ENCODE data around the gene PTCRA.
A peak's percentile ranks its signal among the peaks of the same experiment; 100 is the strongest.

Gene PTCRA

DNA sequence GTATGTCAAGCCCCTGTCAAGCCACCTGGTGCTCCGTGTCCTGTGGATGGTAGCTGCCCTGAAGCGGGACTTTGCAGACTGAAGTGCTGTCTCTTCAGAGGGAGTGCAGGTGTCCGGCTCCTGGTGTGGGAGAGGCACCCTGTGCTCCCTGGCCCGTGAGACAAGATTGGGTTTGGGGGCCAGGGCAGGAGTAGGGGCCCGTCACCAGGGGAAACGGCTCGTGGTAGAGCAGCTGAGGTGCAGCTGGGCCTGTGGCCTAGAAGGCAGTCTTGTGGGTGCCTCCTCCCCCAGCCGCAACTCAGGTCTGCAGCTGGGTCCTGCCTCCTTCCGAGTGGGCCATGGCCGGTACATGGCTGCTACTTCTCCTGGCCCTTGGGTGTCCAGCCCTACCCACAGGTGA is at the start of gene PTCRA:
TSS of gene PTCRA (plus strand) at position 322 of the 400 bp plus-strand sequence. CDS start at position 339, 17 bp downstream.
- H3K4me1 ChIP-seq = no peaks in the 10 kb centered on the region
- H3K27ac ChIP-seq = no peak within 1 kb of the TSS
- H3K9me3 ChIP-seq (ENCODE audit: control insufficient read depth, low read length) = no peaks in the 10 kb centered on the region
- no peaks in the 10 kb centered on the region for H3K79me2 ChIP-seq
- TF ChIP-seq, protein P1, sequence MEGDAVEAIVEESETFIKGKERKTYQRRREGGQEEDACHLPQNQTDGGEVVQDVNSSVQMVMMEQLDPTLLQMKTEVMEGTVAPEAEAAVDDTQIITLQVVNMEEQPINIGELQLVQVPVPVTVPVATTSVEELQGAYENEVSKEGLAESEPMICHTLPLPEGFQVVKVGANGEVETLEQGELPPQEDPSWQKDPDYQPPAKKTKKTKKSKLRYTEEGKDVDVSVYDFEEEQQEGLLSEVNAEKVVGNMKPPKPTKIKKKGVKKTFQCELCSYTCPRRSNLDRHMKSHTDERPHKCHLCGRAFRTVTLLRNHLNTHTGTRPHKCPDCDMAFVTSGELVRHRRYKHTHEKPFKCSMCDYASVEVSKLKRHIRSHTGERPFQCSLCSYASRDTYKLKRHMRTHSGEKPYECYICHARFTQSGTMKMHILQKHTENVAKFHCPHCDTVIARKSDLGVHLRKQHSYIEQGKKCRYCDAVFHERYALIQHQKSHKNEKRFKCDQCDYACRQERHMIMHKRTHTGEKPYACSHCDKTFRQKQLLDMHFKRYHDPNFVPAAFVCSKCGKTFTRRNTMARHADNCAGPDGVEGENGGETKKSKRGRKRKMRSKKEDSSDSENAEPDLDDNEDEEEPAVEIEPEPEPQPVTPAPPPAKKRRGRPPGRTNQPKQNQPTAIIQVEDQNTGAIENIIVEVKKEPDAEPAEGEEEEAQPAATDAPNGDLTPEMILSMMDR (IDR thresholded peaks at IDR 0.05) = no peak
- H3K9ac ChIP-seq = no peak within 1 kb of the TSS
- no peak within 1 kb of the TSS for H2AFZ ChIP-seq
- no peaks in the 10 kb centered on the region for H3K27me3 ChIP-seq (ENCODE audit: control insufficient read depth, insufficient read depth, low read length)
- H3K4me3 ChIP-seq (ENCODE audit: low read depth, low read length) = no peak within 1 kb of the TSS
- H3K4me2 ChIP-seq (ENCODE audit: low read length) = no peak within 1 kb of the TSS
- no peaks in the 10 kb centered on the region for H3K36me3 ChIP-seq (ENCODE audit: control insufficient read depth, insufficient read depth, low read length)

GRCh38 chr6:42870145-42870936 is 45.5 kb upstream of the PTCRA start:
- H3K9me3 ChIP-seq (ENCODE audit: control insufficient read depth, low read length) = no peaks in the 10 kb centered on the region
- H3K79me2 ChIP-seq = no peaks in the 10 kb centered on the region

GRCh38 chr6:42871711-42872110 is 44.1 kb upstream of the PTCRA start:
- no peaks in the 10 kb centered on the region for H3K9me3 ChIP-seq (ENCODE audit: control insufficient read depth, low read length)
- no peak overlapping the region for H3K4me2 ChIP-seq (ENCODE audit: low read length)
- no peak overlapping the region for H3K27ac ChIP-seq
- H2AFZ ChIP-seq = no peak overlapping the region
- no peaks in the 10 kb centered on the region for H3K4me1 ChIP-seq
- H3K79me2 ChIP-seq = no peaks in the 10 kb centered on the region
- no peaks in the 10 kb centered on the region for H3K36me3 ChIP-seq (ENCODE audit: control insufficient read depth, insufficient read depth, low read length)
- H3K27me3 ChIP-seq (ENCODE audit: control insufficient read depth, insufficient read depth, low read length) = no peaks in the 10 kb centered on the region
- H3K9ac ChIP-seq = no peak overlapping the region
- TF ChIP-seq, protein P1 (IDR thresholded peaks at IDR 0.05) = no peak
- no peak overlapping the region for H3K4me3 ChIP-seq (ENCODE audit: low read depth, low read length)

More at GRCh38 chr6:42870145-42870936, 45.5 kb upstream of the PTCRA start:
- Histone ChIP-seq H3K27ac (no peak overlapping the region), H3K4me1 (no peaks in the 10 kb centered on the region), H3K4me2 (ENCODE audit: low read length) (no peak overlapping the region), H3K9ac (no peak overlapping the region), H3K27me3 (ENCODE audit: control insufficient read depth, insufficient read depth, low read length) (no peaks in the 10 kb centered on the region), H2AFZ (no peak overlapping the region), H3K4me3 (ENCODE audit: low read depth, low read length) (no peak overlapping the region), H3K36me3 (ENCODE audit: control insufficient read depth, insufficient read depth, low read length) (no peaks in the 10 kb centered on the region)
- TF ChIP-seq, protein P1 (IDR thresholded peaks at IDR 0.05) = no peak

DNA sequence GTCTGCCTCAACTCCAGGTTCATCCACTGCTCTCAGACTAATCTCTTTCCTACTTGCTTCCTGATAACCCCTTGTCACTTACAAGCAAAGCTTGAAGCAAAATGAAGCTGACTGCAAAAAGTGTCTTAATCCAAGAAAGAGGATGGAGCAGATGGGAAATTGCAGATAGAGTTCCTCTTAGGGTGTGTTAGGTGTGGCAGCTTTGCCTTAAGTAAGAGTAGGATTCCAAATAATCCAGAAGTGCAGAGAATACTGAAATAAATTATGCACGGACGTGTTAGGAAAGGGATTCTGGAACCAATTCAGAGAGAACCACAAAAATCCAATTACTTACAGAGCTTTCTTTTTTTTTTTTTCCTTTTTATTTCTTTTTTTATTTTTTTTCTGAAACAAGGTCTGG is 42.5 kb upstream of the PTCRA start:
- Histone ChIP-seq H3K4me1 (no peaks in the 10 kb centered on the region), H3K79me2 (no peaks in the 10 kb centered on the region), H3K4me2 (ENCODE audit: low read length) (no peak overlapping the region), H3K36me3 (ENCODE audit: control insufficient read depth, insufficient read depth, low read length) (no peaks in the 10 kb centered on the region), H3K4me3 (ENCODE audit: low read depth, low read length) (no peak overlapping the region), H3K27me3 (ENCODE audit: control insufficient read depth, insufficient read depth, low read length) (no peaks in the 10 kb centered on the region), H3K9ac (no peak overlapping the region), H3K9me3 (ENCODE audit: control insufficient read depth, low read length) (no peaks in the 10 kb centered on the region), H3K27ac (no peak overlapping the region), H2AFZ (no peak overlapping the region)
- TF ChIP-seq, protein P1 (IDR thresholded peaks at IDR 0.05) = no peak

GRCh38 chr6:42877695-42878094 is 38.2 kb upstream of the PTCRA start:
- no peak overlapping the region for H3K27ac ChIP-seq
- H3K4me2 ChIP-seq (ENCODE audit: low read length) = no peak overlapping the region
- no peak overlapping the region for H3K9ac ChIP-seq
- peak overlapping the region; percentile 18 for H3K4me3 ChIP-seq (ENCODE audit: low read depth, low read length)
- peak overlapping the region; percentile 81 for H2AFZ ChIP-seq
- peaks cover 12% of the 10 kb centered on the region for H3K79me2 ChIP-seq
- TF ChIP-seq, protein P1 (IDR thresholded peaks at IDR 0.05) = no peak
- H3K9me3 ChIP-seq (ENCODE audit: control insufficient read depth, low read length) = no peaks in the 10 kb centered on the region
- H3K27me3 ChIP-seq (ENCODE audit: control insufficient read depth, insufficient read depth, low read length) = no peaks in the 10 kb centered on the region
- H3K4me1 ChIP-seq = peaks cover 5% of the 10 kb centered on the region
- no peaks in the 10 kb centered on the region for H3K36me3 ChIP-seq (ENCODE audit: control insufficient read depth, insufficient read depth, low read length)

Measured in parathyroid adenoma (tissue), 2 donors.